HG02938 (cell line): ENCODE results near the gene PDE4D.
A peak's percentile ranks its signal among the peaks of the same experiment; 100 is the strongest.
"Not testable (repeated sequence)": the region's sequence is repeated elsewhere in the genome, so short reads cannot be mapped to it uniquely, and the experiment has no call there.

ENCODE experiments used
- ATAC-seq: cut with Tn5 transposase; IDR thresholded peaks from one replicate; pipeline ENCODE4 v1.9.1; 2021; ENCODE audit warnings: mild to moderate bottlenecking, moderate library complexity; ENCODE audit not compliant: unreplicated experiment

Gene PDE4D

DNA sequence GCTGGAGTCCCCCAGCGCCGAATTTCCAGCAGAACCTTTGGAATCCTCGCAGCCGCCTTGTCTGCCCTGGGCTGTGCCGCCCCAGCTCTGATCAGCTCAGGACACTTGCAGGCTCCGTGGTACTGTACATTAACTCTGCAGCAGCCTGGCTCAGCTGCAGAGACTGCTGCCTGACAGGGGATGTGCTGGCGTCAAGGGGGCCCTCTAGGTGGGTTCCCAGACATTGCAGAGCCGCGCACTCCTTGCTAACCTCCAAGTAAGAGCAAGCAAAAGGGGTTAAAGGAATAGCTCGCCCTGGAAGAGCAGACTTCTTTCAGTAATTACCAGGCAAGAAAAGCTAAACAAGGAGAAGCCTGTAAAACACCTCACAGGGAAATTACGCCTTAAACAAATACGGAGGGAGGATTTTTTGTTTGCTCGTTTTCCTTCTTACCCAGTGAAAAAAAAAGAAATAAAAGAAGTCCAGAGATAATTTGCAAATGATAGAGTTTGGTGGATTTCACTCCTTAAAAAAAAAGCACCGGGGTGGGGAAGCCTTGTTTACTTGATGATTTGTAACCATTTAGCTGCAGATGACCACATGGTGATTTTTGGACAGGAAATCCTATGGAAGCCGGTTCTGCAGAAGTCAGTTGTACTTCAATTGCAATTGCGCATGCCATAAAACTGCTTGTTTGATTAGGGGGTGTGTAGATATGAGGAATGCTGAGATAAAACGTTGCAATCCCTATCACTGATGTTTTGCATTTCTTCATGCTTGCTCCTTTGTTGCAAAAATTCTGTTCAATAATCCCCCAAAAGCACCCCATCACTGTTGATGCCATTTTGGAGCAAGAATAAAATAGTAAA, 305.8 kb downstream of the PDE4D start:
- no peak for ATAC-seq

DNA sequence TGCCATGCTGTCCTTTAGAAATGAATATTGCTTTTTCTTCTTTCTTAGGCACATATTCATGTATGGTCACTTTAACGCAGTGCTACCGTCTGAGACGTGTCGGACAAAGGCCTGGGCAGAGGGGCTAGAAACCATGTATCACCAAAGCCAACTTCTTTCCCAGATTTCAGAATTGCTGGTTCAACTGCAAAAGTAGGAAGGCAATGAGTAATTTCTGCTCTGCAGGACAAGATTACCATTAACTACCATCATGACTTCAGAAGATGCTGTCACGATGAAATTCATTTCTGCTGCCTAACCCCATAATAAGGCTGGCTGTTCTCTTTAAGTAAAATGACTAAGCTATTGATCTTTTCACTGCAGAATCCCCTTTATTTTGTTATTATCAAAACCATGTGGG, 306.7 kb downstream of the PDE4D start:
- ATAC-seq = no peak

DNA sequence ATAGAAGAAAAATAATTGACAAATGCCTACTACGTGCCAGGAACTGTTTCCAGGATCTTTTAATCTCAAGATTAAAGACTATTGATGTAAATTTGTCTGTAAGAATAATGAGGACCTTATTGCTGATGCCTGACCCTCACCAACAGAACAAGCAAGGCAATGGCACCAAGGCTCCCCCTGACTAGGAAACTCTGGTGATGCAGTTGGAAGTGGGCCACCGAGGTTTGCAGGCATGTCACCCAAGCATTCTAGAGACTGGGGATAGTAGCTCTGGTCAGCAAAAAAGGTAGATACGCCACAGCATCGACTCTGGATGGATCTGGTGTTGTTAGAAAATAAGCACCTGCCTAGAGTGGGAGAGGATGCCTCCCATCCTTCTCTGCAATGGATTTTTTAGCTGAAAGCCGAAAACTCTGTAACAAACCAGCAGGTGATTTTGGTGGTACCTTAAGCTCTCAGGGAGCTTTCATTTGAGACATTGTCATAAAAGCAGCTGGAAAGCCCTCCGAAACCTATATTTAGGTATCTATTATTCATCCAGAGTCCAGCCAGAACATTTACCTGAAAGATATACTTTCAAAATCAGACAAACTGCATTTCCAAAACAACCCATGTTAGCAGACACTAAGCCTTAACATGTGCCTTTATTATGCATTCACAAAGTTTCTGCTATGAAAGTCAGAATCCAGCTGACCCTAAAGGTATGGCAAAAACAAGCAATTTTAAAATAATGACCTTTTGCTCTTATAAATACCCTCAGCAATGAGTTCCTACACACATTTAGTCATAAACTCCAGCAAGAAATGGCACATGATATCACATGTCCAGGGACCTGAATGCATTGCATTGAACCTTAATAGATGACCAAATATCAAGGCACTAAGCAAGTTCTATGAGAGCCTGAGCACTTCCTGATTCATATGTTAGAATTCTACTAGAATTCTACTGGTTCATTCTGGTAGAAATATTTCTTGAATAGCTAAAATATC, 308.4 kb downstream of the PDE4D start:
- ATAC-seq = no peak

DNA sequence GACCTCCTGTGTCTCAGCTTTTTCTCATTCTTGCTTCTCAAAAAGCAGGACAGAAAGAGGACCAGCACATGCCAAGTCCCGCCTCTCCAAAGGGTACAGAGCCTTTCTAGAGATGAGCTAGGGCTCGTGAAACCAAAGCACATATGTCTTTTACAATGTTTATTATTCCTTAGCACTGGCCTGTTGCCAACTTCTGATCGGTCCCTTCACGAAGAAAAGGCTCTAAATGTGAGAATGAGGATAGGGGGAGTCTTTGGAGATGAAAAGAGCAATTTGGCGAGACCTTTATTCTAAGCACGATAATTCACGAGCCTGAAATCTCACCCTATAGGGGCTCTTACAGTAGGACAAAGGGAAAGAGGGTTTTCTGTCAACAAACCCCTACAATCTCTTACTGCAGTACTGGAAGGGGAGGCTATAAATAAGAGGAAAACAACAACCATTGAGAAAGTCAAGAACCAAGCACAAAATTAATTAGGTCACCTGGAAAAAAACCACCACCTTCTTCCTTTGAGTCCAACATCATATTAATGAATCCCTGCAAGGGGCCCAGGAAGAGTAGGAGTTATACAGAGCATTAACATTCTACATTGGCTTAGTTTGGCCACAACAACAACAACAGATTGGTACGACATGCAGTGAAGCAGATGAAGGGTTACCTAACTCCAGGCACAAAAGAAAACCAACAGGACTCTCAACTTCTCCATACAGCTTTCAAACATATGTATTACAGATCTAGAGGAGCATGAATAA, 309.5 kb downstream of the PDE4D start:
- ATAC-seq = no peak

DNA sequence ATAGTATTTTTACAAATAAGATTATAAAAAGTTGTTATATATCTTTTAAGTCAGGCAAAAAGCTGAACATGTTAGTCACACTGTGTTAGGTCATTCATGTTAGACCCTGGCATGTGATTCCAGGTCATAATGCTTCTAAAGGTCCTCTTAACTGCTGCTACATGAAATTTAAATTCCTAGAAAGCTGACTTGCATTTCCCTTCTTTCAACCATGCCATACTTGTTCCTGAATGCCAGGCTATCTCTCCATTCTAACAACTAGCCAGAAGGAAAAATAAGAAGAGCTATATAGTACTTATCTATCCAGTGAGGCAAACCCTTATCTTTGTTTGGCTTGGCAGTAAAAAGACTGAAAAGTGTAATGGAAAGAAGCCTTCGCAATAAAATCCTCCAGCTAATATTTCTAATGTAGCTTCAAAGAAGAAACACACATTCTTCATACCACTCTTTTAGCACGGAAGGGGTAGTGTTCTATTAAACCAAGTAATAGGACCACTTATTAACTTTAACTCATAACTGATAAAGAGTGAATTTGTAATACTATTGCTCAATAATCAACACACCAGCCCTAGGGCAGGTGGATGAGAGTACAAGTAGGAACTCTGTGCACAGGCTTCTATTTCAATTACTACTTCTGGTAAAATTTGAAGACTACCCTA, 310.2 kb downstream of the PDE4D start:
- no peak for ATAC-seq

DNA sequence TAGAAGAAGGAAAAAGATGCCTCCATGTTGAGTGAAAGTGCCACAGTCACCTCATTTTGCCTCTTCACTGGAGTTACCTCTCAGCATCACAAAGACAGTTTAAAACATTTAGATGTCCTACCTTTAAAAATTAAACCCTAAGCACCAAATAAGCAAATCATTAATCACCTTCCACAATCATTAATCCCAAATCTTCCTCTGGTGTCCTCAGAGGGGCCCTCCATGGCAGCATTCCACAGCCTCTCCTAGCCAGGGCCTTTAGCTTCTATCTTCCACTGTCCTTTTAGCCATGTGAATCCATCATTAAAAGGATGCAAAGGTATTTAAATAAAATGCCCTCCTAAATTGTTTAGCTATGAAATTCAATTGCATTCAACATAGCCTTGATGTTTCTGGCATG, 310.8 kb downstream of the PDE4D start:
- ATAC-seq = no peak

DNA sequence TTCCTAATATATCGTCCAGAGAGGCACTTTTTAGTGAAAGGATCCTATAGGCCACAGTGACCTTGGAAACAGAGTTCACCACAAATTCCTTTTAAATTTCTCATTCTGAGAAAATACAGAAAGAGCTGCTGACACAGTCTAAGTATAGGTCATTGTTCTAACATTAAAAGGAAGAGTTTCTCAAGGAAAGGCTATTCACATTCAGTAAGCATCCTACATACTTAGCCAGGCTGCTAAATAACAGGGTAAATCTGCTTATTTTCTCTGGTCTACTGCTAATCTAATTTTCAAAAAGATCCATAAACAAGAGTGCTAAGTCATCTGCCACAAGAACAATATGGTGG, 313.7 kb downstream of the PDE4D start:
- no peak for ATAC-seq

DNA sequence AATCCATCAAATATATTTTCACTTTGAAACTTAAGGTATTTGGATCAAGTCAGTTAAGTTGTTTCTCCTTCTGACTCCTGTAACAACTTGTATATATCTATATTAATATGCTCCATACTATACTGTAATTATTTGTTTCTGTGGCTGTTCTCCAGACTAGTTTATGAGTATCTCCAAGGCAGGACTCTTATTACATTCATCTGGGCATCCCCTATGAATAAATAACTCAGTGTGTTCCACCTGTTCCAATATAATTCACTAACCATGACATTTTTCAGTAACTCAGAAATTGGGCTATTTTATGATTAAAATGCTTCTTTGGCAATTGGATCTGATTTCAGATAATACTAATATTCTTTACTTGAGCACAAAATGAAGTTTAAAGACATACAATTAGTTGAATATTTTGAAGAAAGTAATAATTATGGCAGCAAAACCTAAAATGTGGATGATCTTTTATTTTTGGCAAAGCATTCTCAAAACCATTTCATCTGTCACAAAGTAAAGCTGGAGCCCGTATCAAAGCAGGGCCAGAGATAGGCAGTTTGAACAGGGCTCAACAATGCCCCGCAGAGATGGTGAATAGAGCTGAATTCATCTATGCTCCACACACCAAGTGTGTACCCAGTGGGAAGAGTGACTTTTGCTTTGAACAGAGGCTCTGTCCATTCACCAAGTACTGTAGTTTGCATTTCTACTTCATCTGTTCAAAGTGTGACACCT, 314.3 kb downstream of the PDE4D start:
- no peak for ATAC-seq

DNA sequence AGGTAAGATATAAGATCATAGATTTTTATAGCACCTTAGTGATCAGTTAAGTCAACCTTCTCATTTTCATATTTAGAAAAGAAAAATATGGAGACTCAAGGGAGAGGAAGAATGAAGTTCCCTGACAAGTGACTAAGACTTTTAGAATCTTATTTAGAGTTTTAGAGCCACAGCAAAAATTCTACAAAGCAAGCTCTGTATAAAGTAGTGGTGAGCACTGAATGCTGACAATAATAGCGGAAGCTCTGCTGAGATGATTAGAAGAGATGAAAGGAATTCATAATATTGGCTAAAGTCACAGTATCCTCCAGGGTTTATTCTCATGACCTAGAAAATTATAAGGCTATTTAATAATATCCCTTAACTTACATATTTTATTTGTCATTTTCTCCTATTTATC, 316.0 kb downstream of the PDE4D start:
- ATAC-seq = no peak

DNA sequence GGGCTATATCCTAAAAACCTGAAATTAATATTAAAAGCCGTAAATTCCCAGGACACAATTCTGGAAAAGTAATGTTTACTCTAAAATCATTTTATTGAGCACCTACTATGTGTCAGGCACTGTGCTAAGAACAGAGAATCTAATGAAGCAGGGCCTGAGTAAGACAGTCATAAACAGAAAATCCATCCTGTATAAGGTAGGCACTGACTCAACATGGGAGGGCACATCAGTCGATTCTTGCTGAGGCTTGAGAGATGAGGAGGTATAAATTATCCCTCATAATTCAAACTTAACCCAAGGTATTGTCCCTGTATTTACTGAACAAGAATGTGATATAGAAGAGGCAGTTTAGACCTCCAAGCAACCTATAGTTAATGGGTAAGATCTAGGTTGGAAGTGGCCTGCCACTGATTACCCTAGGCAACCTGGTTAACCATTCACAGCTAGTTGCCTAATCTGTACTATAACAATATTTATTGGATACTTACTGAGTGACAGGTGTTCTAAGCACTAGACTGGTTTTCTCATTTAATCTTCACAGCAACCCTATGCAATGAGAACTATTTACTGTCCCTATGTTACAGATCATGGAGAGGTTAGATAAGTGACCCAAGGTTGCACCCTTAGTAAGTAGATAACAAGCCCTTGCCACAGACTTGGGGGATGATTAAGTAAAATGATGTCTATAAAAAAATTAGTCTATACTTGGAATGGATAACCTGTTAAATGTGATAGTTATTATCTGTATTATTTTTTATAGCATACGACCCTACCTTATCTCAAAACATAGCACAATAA, 317.7 kb downstream of the PDE4D start:
- ATAC-seq = peak; percentile 58

DNA sequence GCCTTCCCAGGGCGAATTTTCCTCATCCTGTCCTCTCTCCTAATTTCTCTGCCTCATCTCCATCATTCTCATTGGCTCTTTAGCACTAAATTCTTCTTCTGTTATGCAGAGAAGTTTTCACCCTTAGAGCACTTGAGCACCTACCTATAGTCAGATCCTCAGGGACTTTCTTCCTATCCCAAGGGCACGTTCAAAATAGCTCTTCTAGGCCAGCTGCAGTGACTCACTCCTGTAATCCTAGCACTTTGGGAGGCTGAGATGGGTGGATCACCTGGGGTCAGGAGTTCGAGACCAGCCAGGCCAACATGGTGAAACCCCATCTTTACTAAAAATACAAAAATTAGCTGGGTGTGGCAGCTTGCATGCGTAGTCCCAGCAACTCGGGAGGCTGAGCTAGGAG, 320.0 kb downstream of the PDE4D start:
- not testable (repeated sequence) for ATAC-seq

DNA sequence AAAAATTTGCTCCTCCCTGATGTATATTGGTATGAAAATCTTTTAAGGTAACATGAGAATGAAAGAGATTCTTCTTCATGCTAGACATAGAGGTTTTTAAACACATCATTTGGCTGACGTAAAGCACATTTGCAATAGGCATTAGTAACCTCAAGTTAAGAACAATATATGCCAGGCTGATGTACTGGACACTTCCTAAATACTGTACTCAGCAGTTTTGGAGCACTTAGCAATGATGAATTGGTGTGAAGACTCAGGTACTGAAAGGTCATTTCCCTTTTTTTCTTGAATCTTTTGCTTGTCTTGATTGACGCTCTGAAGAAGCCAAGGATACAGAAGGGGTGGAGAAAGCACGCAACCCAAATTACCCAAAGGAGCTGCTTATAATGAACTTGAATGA, 322.5 kb downstream of the PDE4D start:
- no peak for ATAC-seq

DNA sequence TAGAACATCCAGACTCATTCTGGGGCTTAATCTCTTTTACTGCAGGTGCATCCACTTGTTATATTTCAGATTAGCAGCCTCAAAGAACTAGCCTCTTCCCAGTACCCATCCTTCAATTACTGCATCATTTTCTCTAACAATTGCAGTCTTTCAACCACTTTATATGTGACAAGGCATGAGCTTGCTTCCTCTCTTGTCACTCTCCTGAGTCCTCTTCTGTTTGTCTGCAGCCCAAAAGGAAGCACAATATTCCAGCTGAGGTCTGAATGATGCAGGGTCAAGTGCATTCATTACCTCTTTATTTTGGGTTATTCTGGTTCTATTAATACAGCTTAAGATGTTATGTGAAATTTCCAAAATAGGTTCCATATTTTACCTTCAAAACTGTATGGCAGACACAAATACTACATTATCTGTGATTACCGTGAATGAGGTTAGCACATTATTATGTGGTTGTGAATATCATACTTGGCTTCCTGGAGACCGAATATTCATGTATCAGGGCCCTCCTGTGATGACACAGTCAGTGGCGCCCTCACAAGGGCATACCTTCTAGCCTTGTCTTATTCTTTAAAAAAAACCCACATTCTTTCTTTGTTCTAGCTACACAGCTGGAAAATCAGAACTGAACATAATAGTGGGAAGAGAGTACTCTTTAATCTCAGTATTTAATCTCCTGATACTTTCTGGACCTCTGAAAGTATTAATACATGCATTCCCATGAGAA, 323.8 kb downstream of the PDE4D start:
- no peak for ATAC-seq

DNA sequence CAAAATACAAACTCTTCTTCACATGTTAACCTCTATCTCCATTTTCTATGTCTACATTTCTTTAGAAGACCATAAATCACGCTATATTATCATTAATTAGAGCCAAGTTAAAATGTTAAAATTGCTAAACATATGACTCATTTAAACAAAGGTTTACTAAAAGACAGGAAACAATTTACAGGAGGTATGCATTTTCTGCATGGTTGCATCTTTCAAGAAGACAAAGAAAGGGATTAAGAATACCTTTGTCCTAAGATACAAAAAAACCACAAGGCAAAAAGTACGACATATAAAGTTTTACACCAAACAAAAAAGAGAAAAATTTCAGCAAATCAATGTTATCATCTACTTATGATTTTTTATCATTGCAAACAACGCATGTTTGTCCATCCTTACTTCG, 324.4 kb downstream of the PDE4D start:
- ATAC-seq = no peak

DNA sequence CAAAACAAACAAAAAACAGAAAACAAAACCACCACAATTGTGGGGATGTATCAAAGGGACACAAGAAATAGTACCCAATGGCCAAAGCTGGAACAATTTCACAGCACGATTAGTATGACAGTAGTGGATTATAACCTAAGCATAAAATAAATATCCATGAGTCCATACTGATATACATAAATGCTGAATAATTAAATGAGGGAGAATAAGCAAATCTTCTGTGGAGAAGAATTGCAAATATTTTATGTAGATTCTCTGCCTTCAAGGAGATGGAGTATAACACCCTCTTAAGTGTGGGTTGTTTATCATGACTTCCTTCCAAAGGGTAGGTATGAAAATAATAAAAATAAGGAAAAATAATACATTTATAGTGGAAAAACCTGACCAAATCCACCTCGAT, 325.4 kb downstream of the PDE4D start:
- ATAC-seq = no peak

DNA sequence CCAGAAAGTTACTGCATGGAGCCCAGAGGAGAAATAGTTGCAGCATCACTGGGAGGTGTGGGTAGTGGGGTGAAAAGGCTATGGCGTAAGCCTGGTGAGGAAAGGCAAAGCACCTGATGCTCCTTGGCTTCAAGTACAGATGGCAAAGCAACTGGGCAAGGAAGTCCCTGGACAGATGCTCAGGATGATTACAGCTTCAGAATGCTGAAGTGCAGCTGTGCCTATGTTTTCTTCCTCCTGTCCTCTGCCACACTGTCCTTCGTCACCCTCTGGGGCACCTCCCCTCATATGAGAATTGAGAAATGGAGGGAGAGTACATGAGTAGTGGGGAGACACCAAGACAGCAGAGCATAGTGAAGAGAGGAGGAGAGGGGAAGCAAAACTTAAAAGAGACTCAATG, 328.0 kb downstream of the PDE4D start:
- ATAC-seq = no peak

DNA sequence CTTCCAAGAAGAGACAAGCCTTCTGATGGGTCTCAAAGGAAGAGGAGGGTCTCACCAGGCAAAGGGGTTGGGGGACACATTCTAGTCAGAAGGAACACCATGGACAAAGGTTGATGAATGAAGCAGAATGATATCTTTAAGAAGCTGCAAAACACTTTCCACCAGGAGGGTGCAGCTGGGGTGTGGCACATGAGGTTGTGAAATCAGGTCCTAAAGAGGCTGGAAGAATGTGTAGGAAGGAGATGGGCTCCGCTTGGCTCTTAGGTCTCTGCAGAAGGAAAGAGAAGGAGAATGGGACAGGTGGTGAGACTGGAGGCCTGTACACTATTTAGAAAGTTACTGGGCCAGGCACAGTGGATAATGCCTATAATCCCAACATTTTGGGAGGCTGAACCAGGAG, 328.6 kb downstream of the PDE4D start:
- ATAC-seq = no peak

DNA sequence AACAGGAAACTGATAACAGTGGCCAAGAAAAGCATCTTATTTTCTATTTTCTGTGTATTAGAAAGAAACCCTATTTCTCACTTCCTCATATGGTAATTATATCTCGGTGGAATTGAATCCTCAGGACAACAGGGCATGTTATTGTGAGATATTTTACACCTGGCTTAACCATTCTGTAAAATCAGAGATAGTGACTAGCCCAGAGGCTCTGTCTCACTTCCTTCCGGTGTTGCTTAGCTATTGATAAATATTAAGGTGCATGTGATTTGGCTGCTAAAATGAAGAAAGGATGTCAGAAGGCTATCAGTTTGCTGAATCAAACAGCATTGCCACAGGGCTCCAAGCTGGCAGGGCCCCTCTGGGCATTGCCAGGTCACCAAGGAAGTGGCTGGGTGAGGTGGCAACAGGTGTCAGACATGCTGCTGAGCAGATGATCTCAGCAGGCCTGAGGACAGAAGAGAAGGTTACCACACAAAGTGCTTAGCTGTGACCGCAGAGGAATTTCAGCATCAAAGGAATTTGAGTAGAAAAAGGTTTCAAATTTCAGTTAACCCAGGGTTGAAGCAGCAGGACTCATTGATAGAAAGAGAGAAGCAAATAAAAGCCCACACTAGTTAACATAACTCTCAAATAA, 330.7 kb downstream of the PDE4D start:
- ATAC-seq = peak; percentile 97
